Esophagus muscularis mucosa (tissue), 4 donors: ENCODE data around the gene COX7A1. TPM values are rescaled to one million over a fixed set of nuclear protein-coding genes. Genes with fewer than 3 reads are reported as not detected.
A peak's percentile ranks its signal among the peaks of the same experiment; 100 is the strongest.

Experiments used
- DNase-seq: peaks from one replicate; pipeline ENCODE4 v3.0.0-alpha.2; 2017; ENCODE audit errors: extremely low spot score
- H3K27ac ChIP-seq, 4 donors: fragments of 200-600 bp; sonication (generic); replicated peaks in 1 of 4; 1 replicate in 3 of 4; 2 replicates in 1 of 4; pipeline ENCODE4 v1.5.1; 2016 to 2019; ENCODE audit warnings: mild to moderate bottlenecking in 1 of 4
- H3K27me3 ChIP-seq, 4 donors: fragments of 200-600 bp; sonication (generic); one replicate each; pipeline versions ENCODE4 v1.5.1 to v1.6.0; 2016 to 2019
- H3K36me3 ChIP-seq, 4 donors: fragments of 200-600 bp; sonication (generic); one replicate each; pipeline ENCODE4 v1.5.1; 2016 to 2019
- H3K4me1 ChIP-seq, 4 donors: fragments of 200-600 bp; sonication (generic); one replicate each; pipeline ENCODE4 v1.5.1; 2016 to 2019
- H3K4me3 ChIP-seq, 4 donors: fragments of 200-600 bp; sonication (generic); 1 replicate in 2 of 4; 2 replicates in 2 of 4; pipeline ENCODE4 v1.5.1; 2016 to 2019; ENCODE audit warnings: mild to moderate bottlenecking in 4 of 4, moderate library complexity in 1 of 4
- H3K9me3 ChIP-seq, 4 donors: fragments of 200-600 bp; sonication (generic); 1 replicate in 3 of 4; 2 replicates in 1 of 4; pipeline ENCODE4 v1.5.1; 2016 to 2019
- CTCF ChIP-seq, 3 experiments: fragments of 200-600 bp in 2 of 3; fragments of 450-650 bp in 1 of 3; sonication (generic) in 2 of 3; IDR thresholded peaks; one replicate each; pipeline ENCODE4 v1.5.1; 2017 to 2019; ENCODE audit warnings: antibody characterized with exemption in 3 of 3, mild to moderate bottlenecking in 2 of 3, moderate library complexity in 1 of 3
- EP300 ChIP-seq: sonication (generic); formaldehyde crosslinking; IDR thresholded peaks from one replicate; pipeline ENCODE4 v1.6.1; 2017; ENCODE audit warnings: antibody characterized with exemption
- POLR2A ChIP-seq: fragments of 450-650 bp; IDR thresholded peaks from one replicate; pipeline ENCODE4 v1.6.1; 2017; ENCODE audit warnings: antibody characterized with exemption, moderate library complexity, mild to moderate bottlenecking, low read depth
- POLR2AphosphoS5 ChIP-seq, 2 donors: sonication (generic); formaldehyde crosslinking; IDR thresholded peaks; one replicate each; pipeline ENCODE4 v1.6.1; 2017; ENCODE audit warnings: antibody characterized with exemption in 2 of 2
- WGBS: methylation state at CpG from one replicate; pipeline ENCODE4 v1.1.5; 2018; 5-methylcytosine and 5-hydroxymethylcytosine counted together
- intact Hi-C: fragments of 100-400 bp; cut with DNase I; formaldehyde crosslinking; loops from one replicate; pipeline ENCODE4 v1.15.1; 2023
- total RNA-seq, 4 donors: library from RNA; depleted of rRNA; stranded (reverse); fragments of >200 nt; gene quantifications; one replicate each; pipeline versions ENCODE4 v1.1.0 to v1.2.1, GENCODE V29; 2016

Gene COX7A1
- total RNA-seq, 4 donors from 2014 or later: 65.8 to 231 (median 101) TPM

- Histone ChIP-seq H3K36me3 (peaks cover 22 to 66% (median 54%) of the 10 kb centered on the region in 4 donors), H3K27ac (peak overlapping the region; percentile 88 to 96 (median 91)), H3K9me3 (no peaks in the 10 kb centered on the region), H3K27me3 (no peaks in the 10 kb centered on the region), H3K4me1 (peaks cover 23 to 50% (median 38%) of the 10 kb centered on the region in 4 donors), H3K4me3 (peak overlapping the region; percentile 72 to 80 (median 74))
- no peak for DNase-seq
- WGBS: 8% methylated on average over 25 of the region's 48 CpGs
- TF ChIP-seq POLR2A (no peak), EP300 (peak; percentile 1), CTCF (IDR thresholded peaks at IDR 0.05) (no peak)
- intact Hi-C loops: loop anchor here (5.0 kb wide), 2 partner anchors 57 to 117 kb away; partner anchors contain the start of gene SDHAF1
These were observed 38.1 kb downstream of the COX7A1 start for GRCh38 chr19:36113894-36114720.

- Histone ChIP-seq H3K36me3 (peaks cover 15 to 62% (median 48%) of the 10 kb centered on the region in 4 donors), H3K27me3 (no peaks in the 10 kb centered on the region), H3K9me3 (no peaks in the 10 kb centered on the region), H3K27ac (peak overlapping the region in 3 of 4 donors; percentile 88 to 96 (median 91)), H3K4me3 (peak overlapping the region; percentile 72 to 80 (median 74)), H3K4me1 (peaks cover 23 to 45% (median 38%) of the 10 kb centered on the region in 4 donors)
- WGBS: 88% methylated on average over 29 of the region's 34 CpGs
- no peak for DNase-seq
- intact Hi-C loops: loop anchor here (5.0 kb wide), 2 partner anchors 56 to 116 kb away; partner anchors contain the start of gene SDHAF1
- TF ChIP-seq EP300: no peak
- TF ChIP-seq POLR2AphosphoS5 (IDR thresholded peaks at IDR 0.05): no peak
These were observed 38.8 kb downstream of the COX7A1 start for GRCh38 chr19:36113425-36113824.

GRCh38 chr19:36112678-36113077 is 39.6 kb downstream of the COX7A1 start:
- intact Hi-C loops: loop anchor here (5.0 kb wide), 2 partner anchors 55 to 115 kb away; partner anchors contain the start of gene SDHAF1
- peaks cover 14 to 62% (median 44%) of the 10 kb centered on the region in 4 donors for H3K36me3 ChIP-seq

GRCh38 chr19:36111200-36111539 is 41.1 kb downstream of the COX7A1 start:
- Histone ChIP-seq H3K36me3 (peaks cover 14 to 62% (median 40%) of the 10 kb centered on the region in 4 donors), H3K27ac (no peak overlapping the region)
- intact Hi-C loops: loop anchor here (5.0 kb wide), 2 partner anchors 54 to 114 kb away; partner anchors contain the start of gene SDHAF1

More at GRCh38 chr19:36112678-36113077, 39.6 kb downstream of the COX7A1 start:
- no peak for DNase-seq
- Histone ChIP-seq H3K27ac (no peak overlapping the region), H3K4me1 (peaks cover 23 to 38% (median 32%) of the 10 kb centered on the region in 4 donors), H3K27me3 (no peaks in the 10 kb centered on the region), H3K4me3 (no peak overlapping the region), H3K9me3 (no peaks in the 10 kb centered on the region)
- WGBS: 93% methylated on average over 3 of the region's 10 CpGs
- no peak for TF ChIP-seq POLR2A
- no peak for TF ChIP-seq POLR2AphosphoS5 (IDR thresholded peaks at IDR 0.05)
- no peak for TF ChIP-seq EP300
- TF ChIP-seq CTCF (IDR thresholded peaks at IDR 0.05): no peak

More at GRCh38 chr19:36111200-36111539, 41.1 kb downstream of the COX7A1 start:
- no peak for DNase-seq
- TF ChIP-seq CTCF (IDR thresholded peaks at IDR 0.05) (no peak), POLR2A (no peak), POLR2AphosphoS5 (IDR thresholded peaks at IDR 0.05) (no peak), EP300 (no peak)
- Histone ChIP-seq H3K27me3 (no peaks in the 10 kb centered on the region), H3K4me3 (no peak overlapping the region), H3K9me3 (no peaks in the 10 kb centered on the region), H3K4me1 (peaks cover 15 to 23% (median 19%) of the 10 kb centered on the region in 4 donors)
- 77% methylated on average over 11 of the region's 13 CpGs for WGBS
